ENCODE data around the gene POLR3GL.
"Not testable (repeated sequence)": the region's sequence is repeated elsewhere in the genome, so short reads cannot be mapped to it uniquely, and the experiment has no call there.

The POLR3GL gene, protein sequence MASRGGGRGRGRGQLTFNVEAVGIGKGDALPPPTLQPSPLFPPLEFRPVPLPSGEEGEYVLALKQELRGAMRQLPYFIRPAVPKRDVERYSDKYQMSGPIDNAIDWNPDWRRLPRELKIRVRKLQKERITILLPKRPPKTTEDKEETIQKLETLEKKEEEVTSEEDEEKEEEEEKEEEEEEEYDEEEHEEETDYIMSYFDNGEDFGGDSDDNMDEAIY

DNA sequence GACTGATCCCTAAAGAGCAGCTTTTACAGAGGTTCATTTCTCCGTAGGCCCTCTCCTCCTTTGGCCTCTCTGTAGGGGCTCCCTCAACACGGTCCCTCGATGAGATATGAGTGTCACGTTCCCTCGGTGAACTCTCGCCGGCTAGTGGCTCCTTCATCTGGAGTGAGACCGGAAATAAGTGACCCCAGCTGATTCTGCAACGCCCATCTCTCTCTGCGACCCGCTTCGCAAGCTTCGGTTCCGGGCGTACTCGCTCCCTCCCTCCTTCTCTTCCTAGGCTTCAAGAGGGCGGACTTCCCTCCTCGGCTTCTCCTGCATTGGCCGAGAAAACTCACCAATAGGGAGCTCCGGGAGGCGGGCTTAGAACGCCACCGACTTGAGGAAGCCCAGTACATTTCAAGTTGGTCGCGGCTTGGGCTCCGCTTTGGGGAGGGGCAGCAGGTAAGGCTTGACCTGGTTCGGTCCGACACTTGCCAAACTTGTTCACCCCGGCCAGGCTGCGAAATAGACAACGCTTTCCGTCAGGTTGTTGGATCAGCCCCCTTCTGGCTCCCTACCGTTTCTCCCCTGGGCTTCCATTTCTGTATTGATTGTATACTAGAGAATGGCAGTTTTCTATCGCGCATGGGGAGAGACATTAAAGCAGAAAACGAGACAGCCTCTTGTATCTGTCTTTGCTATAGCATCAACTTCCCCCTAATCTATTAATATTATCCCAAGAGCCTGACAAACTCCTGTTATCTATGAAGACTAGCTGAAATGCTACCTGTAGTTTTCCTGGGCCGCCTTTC is at the start of gene POLR3GL, which contains the start of gene ANKRD34A:
POLR3GL (plus strand) TSS at position 363 of the 791 bp plus-strand sequence. CDS start 10,176 bp downstream, outside the sequence.
ANKRD34A (minus strand) TSS at position 248 of the 791 bp plus-strand sequence. CDS start 2,816 bp downstream, outside the sequence.
- peak; percentile 54 to 98 (median 93) for DNase-seq

DNA sequence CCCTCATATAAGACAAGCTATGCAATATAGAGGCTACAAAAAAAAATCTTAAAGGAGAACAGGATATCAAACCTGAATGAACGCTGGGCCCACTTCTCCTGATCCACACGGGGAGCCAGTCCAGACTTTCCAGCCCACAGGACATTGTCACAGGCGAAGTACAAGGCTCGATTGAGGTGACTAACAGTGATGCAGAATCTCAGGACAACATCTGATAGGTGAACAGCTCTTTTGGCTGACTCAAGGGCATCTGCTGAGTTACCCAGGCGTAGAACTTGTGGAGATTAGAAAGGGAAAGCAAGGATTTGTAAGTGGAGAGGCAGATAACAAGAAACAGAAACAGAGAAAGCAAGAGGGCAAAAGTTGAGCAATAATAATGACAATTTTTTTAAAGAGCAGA is 47.7 kb upstream of the POLR3GL start:
- no peak for DNase-seq

DNA sequence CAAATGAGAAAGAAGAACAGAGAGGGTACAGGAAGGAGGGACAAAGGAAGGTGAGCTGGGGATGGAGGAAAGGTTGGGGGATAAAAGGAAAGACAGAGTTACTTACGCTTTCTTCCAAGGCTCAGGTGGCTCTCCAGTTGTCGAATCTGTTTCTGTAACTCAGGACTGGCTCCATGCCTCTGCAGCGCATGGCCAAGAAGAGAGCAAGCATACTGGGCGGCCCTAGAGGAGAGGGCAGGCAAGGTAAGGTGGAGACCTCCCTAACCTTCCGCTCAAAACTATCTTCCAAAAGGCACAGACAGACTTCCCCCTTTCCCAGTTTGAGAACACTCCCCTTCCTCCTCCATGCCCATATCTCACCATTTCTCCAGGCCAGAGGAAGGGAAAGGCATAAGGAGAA is 46.9 kb upstream of the POLR3GL start:
- DNase-seq: no peak

GRCh38 chr1:145918144-145918991 is 46.1 kb upstream of the POLR3GL start, which contains the start of gene PEX11B:
PEX11B (minus strand) TSS chr1:145918717; CDS start chr1:145918688, 29 bp downstream.
- DNase-seq: peak; percentile 62 to 98 (median 90)

DNA sequence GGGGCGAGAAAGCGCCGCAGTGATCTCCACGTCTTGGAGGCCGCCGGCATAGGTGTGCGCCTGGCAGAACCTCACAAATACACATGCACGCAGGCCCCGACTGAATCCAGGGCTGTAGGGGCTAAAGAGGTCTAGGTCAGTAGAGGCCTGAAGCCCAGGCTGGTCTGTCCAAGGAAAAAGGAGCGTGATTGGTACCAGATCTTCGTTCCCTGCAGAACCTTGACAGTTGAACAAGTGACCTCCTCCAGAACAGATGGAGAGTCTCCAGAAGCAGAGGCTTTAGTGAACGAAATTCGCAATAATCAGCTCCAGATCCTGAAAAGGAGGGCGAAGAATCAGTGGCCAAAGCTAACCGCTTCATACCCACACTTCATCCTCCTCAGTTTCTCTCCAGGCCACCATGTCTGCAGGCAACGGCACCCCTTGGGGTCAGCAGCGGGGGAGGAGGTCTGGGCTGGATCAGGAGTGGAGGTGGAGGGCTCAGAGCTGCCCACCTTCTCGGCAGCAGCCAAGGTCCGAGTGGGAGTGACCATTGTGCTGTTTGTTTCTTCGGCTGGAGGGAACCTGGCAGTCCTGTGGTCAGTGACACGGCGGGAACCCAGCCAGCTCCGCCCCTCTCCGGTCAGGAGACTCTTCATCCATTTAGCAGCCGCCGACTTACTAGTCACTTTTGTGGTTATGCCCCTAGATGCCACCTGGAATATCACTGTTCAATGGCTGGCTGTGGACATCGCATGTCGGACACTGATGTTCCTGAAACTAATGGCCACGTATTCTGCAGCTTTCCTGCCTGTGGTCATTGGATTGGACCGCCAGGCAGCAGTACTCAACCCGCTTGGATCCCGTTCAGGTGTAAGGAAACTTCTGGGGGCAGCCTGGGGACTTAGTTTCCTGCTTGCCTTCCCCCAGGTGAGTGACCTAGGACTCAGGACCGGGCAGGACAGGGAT is 45.2 kb upstream of the POLR3GL start:
- DNase-seq: peak in 32 of 56 donors; percentile 5 to 49 (median 28)

DNA sequence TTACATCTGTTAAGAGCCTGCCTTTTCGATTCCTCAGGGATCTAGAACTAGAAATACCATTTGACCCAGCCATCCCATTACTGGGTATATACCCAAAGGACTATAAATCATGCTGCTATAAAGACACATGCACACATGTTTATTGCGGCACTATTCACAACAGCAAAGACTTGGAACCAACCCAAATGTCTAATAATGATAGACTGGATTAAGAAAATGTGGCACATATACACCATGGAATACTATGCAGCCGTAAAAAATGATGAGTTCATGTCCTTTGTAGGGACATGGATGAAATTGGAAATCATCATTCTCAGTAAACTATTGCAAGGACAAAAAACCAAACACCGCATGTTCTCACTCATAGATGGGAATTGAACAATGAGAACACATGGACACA is 44.2 kb upstream of the POLR3GL start:
- not testable (repeated sequence) for DNase-seq

DNA sequence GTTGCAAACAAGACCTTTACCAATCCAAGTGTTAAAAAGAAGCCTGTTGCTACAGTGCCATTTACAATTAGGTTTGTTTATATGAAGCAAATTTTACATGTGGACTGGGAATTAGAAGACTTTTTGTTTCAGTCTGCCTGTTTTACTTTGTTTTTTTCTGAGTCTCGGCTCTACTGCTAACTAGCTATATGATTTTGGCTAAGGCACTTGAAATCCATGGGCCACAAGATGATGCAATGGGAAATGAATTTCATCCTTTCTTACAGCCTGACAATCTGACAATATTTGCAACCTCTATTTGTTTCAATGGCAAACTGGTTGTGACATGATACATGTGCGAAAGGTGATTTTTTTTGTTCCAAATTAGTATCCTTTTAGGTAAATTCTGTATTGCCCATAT is 42.2 kb upstream of the POLR3GL start:
- DNase-seq: no peak

GRCh38 chr1:145926686-145927062 is 37.8 kb upstream of the POLR3GL start:
- peak in 1 of 56 donors; percentile 35 for DNase-seq

- DNase-seq: peak in 55 of 56 donors; percentile 43 to 98 (median 92)
Measured at GRCh38 chr1:145927063-145927886, 37.2 kb upstream of the POLR3GL start, which contains the start of gene RBM8A. RBM8A (minus strand) TSS chr1:145927484; CDS start chr1:145927426, 58 bp downstream.

GRCh38 chr1:145927916-145928643 is 36.4 kb upstream of the POLR3GL start:
- DNase-seq: peak in 4 of 56 donors; percentile 4 to 43 (median 8)

- DNase-seq: peak in 1 of 56 donors; percentile 5
Measured at GRCh38 chr1:145932522-145933009, 31.9 kb upstream of the POLR3GL start.

DNA sequence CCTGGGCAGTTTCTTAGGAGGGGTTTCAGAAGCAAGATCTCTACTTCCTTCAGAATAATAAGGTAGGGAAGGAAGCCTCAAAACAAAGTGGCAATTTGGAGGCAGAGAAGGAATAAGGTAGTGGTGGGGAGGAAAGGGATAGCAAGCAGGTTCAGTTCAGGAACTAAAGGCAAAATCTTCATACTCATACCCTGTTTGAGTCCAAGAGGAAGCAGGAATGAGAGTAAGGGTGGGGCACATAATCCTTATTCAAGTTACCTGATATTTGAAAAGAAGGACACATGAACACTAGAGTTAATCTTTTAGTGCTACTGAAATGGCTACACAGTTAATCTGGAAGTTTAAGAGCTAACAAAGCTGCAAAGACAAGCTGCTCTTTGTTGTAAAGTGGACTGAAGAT is 28.8 kb upstream of the POLR3GL start:
- no peak for DNase-seq

DNA sequence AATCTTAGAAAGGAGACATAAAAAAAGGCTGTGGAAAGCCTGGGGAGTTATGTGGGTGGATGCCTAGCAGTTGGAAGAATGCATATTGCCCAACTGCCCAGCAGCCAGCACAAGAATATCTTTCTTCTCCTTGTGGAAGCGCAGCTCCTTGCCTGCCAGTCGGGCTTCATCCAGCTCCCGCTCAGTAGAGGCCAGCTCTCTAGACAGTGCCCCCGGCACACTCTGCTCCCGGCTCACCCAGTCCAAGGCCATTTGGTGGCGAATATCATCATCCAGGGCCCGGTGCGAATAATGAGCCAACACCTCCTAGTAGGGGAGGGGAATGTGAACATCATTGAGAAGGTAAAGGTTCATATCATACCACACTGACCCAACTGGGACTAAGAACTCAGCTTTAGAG is 28.2 kb upstream of the POLR3GL start:
- DNase-seq: peak in 2 of 56 donors; percentile 2 to 7

GRCh38 chr1:145937436-145937835 is 27.1 kb upstream of the POLR3GL start:
- no peak for DNase-seq

DNA sequence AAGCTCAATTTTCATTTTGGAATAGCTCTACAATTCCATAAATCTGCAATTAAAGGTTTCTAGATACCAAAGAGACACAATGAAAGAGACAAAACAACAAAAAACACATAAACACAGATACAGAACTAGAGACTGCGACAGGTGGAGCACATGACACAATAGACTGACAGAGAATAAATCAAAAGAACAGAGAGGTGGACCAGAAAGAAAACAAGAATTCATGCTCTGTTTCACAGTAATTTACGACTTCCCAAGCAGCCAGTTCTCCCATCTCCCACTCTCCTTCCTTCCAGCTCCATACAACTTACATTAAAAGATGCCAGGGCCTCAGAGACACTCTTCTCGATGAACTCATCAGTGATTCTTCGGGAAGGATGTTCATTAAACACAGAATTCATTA is 22.1 kb upstream of the POLR3GL start:
- no peak for DNase-seq

- no peak for DNase-seq
Measured at GRCh38 chr1:145942871-145943270, 21.6 kb upstream of the POLR3GL start.

GRCh38 chr1:145944532-145944931 is 20.0 kb upstream of the POLR3GL start:
- no peak for DNase-seq

GRCh38 chr1:145946477-145946986 is 18.0 kb upstream of the POLR3GL start:
- DNase-seq: no peak
